Measurements from ENCODE around the gene KAZN.

- no peak for TF ChIP-seq CTCF (IDR thresholded peaks at IDR 0.05)
- TF ChIP-seq POLR2A (IDR thresholded peaks at IDR 0.05): no peak
These were observed 331.9 kb downstream of the KAZN start for GRCh38 chr1:14930247-14930965.

Measured in body of pancreas (tissue), 4 donors.